Type B pancreatic cell (in vitro differentiated cells): ENCODE measurements around the gene ZNF592. TPM values are rescaled to one million over a fixed set of nuclear protein-coding genes. Genes with fewer than 3 reads are reported as not detected.

Source experiments
- DNase-seq: peaks from one replicate; pipeline ENCODE4 v3.0.0; 2021; ENCODE audit warnings: mixed read lengths; ENCODE audit not compliant: unreplicated experiment; ENCODE audit errors: extremely low spot score
- H3K27ac Mint-ChIP-seq: 2 replicates; pipeline ENCODE4 v1.8.0; 2021; ENCODE audit warnings: mild to moderate bottlenecking, mixed read lengths
- H3K27me3 Mint-ChIP-seq: 2 replicates; pipeline ENCODE4 v1.8.0; 2021; ENCODE audit warnings: mixed read lengths
- H3K36me3 Mint-ChIP-seq: 2 replicates; pipeline ENCODE4 v1.8.0; 2021; ENCODE audit warnings: mixed read lengths
- H3K4me1 Mint-ChIP-seq: one replicate; pipeline ENCODE4 v1.8.0; 2021; ENCODE audit warnings: mixed read lengths; ENCODE audit not compliant: unreplicated experiment
- H3K4me3 Mint-ChIP-seq: 2 replicates; pipeline ENCODE4 v1.8.0; 2021; ENCODE audit warnings: mild to moderate bottlenecking, mixed read lengths
- H3K9me3 Mint-ChIP-seq: 2 replicates; pipeline ENCODE4 v1.8.0; 2021; ENCODE audit warnings: mixed read lengths
- total RNA-seq: library from RNA; stranded (reverse); gene quantifications from 2 replicates; pipeline ENCODE4 v1.2.1, GENCODE V29; 2021; ENCODE audit warnings: low replicate concordance
- TF ChIP-seq, protein P1 (sequence below): fragments of 200-600 bp; sonication (generic); conservative IDR thresholded peaks from 2 replicates; pipeline ENCODE4 v1.5.0; 2021; ENCODE audit warnings: antibody characterized with exemption, mild to moderate bottlenecking

The ZNF592 gene
- total RNA-seq, 1 donor from 2014 or later: 26.8 TPM

DNA sequence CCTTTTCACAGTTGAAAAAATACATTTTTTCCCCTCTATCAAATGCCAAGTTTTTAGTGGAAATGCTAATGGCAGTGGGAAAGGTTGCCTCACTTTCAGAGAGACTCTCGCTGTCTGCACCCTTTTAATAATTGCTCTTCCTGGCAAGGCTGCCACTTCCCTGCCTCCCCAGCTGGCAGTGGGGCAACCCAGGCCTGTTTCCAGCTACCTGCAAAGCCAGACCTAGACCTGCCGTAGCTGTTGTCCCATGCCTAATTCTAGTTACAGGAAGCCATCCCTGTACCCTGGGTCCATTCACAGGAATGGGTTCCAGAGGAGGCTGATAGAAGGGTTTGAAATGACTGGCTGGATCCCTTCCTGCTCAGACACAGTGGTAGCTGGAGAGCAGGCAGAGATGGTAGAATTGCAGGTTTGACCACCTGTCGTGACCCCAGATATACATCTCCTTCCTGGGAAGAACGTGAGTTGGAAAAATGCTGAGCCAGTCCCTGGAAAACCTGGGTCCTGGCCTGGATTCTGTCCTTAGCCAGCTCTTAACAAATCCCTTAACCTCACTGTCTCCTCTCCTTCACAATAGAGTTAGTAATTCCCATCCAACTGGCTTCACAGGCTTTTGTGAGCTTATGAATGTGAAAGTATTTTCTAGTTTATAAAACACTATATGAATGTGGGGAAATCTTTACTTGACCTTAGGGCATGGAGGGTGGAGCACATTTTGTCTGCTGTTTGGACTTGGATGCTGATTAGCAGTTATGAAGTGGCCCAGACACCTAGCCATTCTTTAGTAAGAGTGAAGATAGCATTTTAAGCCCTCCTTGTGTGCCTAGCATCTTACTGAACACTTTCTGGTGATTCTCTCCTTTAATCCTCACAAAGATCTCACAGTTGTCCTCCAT lies 55.9 kb downstream of the ZNF592 start:
- Mint-ChIP-seq H3K4me3 (peak overlapping the region; percentile 20), H3K27ac (peak overlapping the region; percentile 75), H3K36me3 (peaks cover 26% of the 10 kb centered on the region), H3K4me1 (peaks cover 7% of the 10 kb centered on the region), H3K9me3 (no peaks in the 10 kb centered on the region), H3K27me3 (no peaks in the 10 kb centered on the region)
- DNase-seq: no peak
- TF ChIP-seq, protein P1, sequence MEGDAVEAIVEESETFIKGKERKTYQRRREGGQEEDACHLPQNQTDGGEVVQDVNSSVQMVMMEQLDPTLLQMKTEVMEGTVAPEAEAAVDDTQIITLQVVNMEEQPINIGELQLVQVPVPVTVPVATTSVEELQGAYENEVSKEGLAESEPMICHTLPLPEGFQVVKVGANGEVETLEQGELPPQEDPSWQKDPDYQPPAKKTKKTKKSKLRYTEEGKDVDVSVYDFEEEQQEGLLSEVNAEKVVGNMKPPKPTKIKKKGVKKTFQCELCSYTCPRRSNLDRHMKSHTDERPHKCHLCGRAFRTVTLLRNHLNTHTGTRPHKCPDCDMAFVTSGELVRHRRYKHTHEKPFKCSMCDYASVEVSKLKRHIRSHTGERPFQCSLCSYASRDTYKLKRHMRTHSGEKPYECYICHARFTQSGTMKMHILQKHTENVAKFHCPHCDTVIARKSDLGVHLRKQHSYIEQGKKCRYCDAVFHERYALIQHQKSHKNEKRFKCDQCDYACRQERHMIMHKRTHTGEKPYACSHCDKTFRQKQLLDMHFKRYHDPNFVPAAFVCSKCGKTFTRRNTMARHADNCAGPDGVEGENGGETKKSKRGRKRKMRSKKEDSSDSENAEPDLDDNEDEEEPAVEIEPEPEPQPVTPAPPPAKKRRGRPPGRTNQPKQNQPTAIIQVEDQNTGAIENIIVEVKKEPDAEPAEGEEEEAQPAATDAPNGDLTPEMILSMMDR: no peak

DNA sequence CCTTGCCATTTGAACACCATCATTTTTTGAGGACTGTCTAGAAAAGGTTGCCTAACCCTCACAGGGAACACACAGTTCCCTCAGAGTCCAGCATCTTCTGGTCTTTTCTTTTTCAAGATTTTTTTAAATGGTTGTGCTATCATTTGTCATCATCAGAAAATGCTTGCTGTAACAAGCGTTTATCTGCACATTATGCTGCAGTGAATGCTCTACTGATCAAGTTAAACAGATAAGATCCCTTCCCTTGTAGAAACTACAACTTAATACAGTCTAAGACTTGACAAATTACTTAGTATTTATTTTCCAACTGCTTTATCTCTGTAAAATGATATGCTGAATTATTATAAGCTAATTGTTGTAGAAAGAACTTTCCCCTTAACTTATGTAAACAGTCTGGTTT lies 56.8 kb downstream of the ZNF592 start:
- Mint-ChIP-seq H3K4me3 (no peak overlapping the region), H3K4me1 (peaks cover 7% of the 10 kb centered on the region), H3K27ac (no peak overlapping the region), H3K27me3 (no peaks in the 10 kb centered on the region), H3K9me3 (no peaks in the 10 kb centered on the region), H3K36me3 (peaks cover 26% of the 10 kb centered on the region)
- TF ChIP-seq, protein P1: no peak
- no peak for DNase-seq

GRCh38 chr15:84807228-84807627 lies 58.8 kb downstream of the ZNF592 start:
- peaks cover 7% of the 10 kb centered on the region for H3K4me1 Mint-ChIP-seq
- TF ChIP-seq, protein P1: no peak
- peaks cover 20% of the 10 kb centered on the region for H3K36me3 Mint-ChIP-seq
- no peak overlapping the region for H3K4me3 Mint-ChIP-seq
- H3K27me3 Mint-ChIP-seq: no peaks in the 10 kb centered on the region
- no peaks in the 10 kb centered on the region for H3K9me3 Mint-ChIP-seq
- DNase-seq: no peak
- no peak overlapping the region for H3K27ac Mint-ChIP-seq

- TF ChIP-seq, protein P1: no peak
- Mint-ChIP-seq H3K36me3 (peaks cover 9% of the 10 kb centered on the region), H3K9me3 (no peaks in the 10 kb centered on the region), H3K4me3 (no peak overlapping the region), H3K4me1 (no peaks in the 10 kb centered on the region), H3K27ac (no peak overlapping the region), H3K27me3 (no peaks in the 10 kb centered on the region)
- DNase-seq: no peak
Measured at GRCh38 chr15:84810073-84810840, 61.9 kb downstream of the ZNF592 start.

GRCh38 chr15:84811151-84811550 lies 62.8 kb downstream of the ZNF592 start:
- TF ChIP-seq, protein P1: no peak
- peaks cover 9% of the 10 kb centered on the region for H3K36me3 Mint-ChIP-seq
- H3K27ac Mint-ChIP-seq: no peak overlapping the region
- H3K9me3 Mint-ChIP-seq: no peaks in the 10 kb centered on the region
- peaks cover 4% of the 10 kb centered on the region for H3K27me3 Mint-ChIP-seq
- H3K4me3 Mint-ChIP-seq: no peak overlapping the region
- no peaks in the 10 kb centered on the region for H3K4me1 Mint-ChIP-seq
- no peak for DNase-seq
